HG02840 (cell line): Measurements from ENCODE around the gene KLHL5.
A peak's percentile ranks its signal among the peaks of the same experiment; 100 is the strongest.
"Not testable (repeated sequence)": the region's sequence is repeated elsewhere in the genome, so short reads cannot be mapped to it uniquely, and the experiment has no call there.

Experiments
- ATAC-seq: cut with Tn5 transposase; IDR thresholded peaks from one replicate; pipeline ENCODE4 v1.9.1; 2021; ENCODE audit warnings: mild to moderate bottlenecking, moderate library complexity, moderate number of reproducible peaks; ENCODE audit not compliant: unreplicated experiment, low FRiP score

The KLHL5 gene

GRCh38 chr4:39083164-39083563 lies 21.1 kb downstream of the KLHL5 start:
- no peak for ATAC-seq

GRCh38 chr4:39085891-39086290 lies 23.9 kb downstream of the KLHL5 start:
- no peak for ATAC-seq

GRCh38 chr4:39096847-39097246 lies 34.8 kb downstream of the KLHL5 start:
- no peak for ATAC-seq

- ATAC-seq: no peak
Observed at GRCh38 chr4:39097290-39097689, 35.3 kb downstream of the KLHL5 start.

- no peak for ATAC-seq
Observed at GRCh38 chr4:39102297-39102696, 40.3 kb downstream of the KLHL5 start.

GRCh38 chr4:39103291-39103690 lies 41.3 kb downstream of the KLHL5 start:
- no peak for ATAC-seq

GRCh38 chr4:39104255-39104654 lies 42.2 kb downstream of the KLHL5 start:
- ATAC-seq: no peak

GRCh38 chr4:39106011-39106410 lies 44.0 kb downstream of the KLHL5 start:
- ATAC-seq: no peak

GRCh38 chr4:39114436-39114835 lies 52.4 kb downstream of the KLHL5 start:
- no peak for ATAC-seq

- no peak for ATAC-seq
Observed at GRCh38 chr4:39118034-39118658, 56.1 kb downstream of the KLHL5 start.

GRCh38 chr4:39120418-39120817 lies 58.4 kb downstream of the KLHL5 start:
- no peak for ATAC-seq

GRCh38 chr4:39124885-39125599 lies 63.0 kb downstream of the KLHL5 start:
- peak; percentile 74 for ATAC-seq

GRCh38 chr4:39125600-39125985 lies 63.6 kb downstream of the KLHL5 start:
- ATAC-seq: no peak

- no peak for ATAC-seq
Observed at GRCh38 chr4:39126256-39127095, 64.4 kb downstream of the KLHL5 start.

- ATAC-seq: no peak
Observed at GRCh38 chr4:39133623-39134022, 71.6 kb downstream of the KLHL5 start.

- ATAC-seq: no peak
Observed at GRCh38 chr4:39134683-39135306, 72.8 kb downstream of the KLHL5 start.

GRCh38 chr4:39138227-39138626 lies 76.2 kb downstream of the KLHL5 start:
- not testable (repeated sequence) for ATAC-seq

GRCh38 chr4:39146211-39146610 lies 84.2 kb downstream of the KLHL5 start:
- no peak for ATAC-seq

GRCh38 chr4:39154009-39154408 lies 92.0 kb downstream of the KLHL5 start:
- ATAC-seq: no peak

- ATAC-seq: no peak
Observed at GRCh38 chr4:39157520-39157919, 95.5 kb downstream of the KLHL5 start.

GRCh38 chr4:39166177-39166576 lies 104.1 kb downstream of the KLHL5 start:
- ATAC-seq: no peak
